GM12865 (cell line): Measurements from ENCODE around the gene BORCS5.
"Not testable (repeated sequence)": the region's sequence is repeated elsewhere in the genome, so short reads cannot be mapped to it uniquely, and the experiment has no call there.

Experiments used
- DNase-seq: peaks from one replicate; pipeline ENCODE4 v3.0.0; 2010; ENCODE audit warnings: low read depth
- H3K4me3 ChIP-seq: 2 replicates; pipeline ENCODE4 v1.5.1; 2011; ENCODE audit warnings: mild to moderate bottlenecking, low read depth, low read length, control low read depth
- TF ChIP-seq, protein P1 (sequence below): IDR thresholded peaks from 2 replicates; pipeline ENCODE4 v1.5.1; 2011; ENCODE audit warnings: low read length, control low read depth, low read depth, inconsistent platforms; ENCODE audit not compliant: insufficient read depth; ENCODE audit errors: missing control alignments

BORCS5 gene

DNA sequence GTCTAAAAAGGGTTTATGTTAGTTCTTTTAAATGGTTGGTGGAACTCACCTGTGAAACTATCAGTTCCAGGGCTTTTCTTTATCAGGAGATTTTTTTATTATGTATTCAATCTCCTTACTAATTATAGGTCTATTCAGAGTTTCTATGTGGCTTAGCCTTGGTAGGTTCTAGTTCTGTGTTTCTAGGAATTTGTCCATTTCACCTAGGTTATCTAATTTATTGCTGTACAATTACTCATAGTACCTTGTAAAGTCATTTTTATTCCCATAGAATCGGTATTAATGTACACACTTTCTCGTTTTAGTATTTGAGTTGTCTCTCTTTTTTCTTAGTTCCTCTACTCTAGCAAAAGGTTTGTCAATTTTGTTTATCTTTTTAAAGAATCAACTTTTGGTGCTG is 59.0 kb downstream of the BORCS5 start:
- TF ChIP-seq, protein P1, sequence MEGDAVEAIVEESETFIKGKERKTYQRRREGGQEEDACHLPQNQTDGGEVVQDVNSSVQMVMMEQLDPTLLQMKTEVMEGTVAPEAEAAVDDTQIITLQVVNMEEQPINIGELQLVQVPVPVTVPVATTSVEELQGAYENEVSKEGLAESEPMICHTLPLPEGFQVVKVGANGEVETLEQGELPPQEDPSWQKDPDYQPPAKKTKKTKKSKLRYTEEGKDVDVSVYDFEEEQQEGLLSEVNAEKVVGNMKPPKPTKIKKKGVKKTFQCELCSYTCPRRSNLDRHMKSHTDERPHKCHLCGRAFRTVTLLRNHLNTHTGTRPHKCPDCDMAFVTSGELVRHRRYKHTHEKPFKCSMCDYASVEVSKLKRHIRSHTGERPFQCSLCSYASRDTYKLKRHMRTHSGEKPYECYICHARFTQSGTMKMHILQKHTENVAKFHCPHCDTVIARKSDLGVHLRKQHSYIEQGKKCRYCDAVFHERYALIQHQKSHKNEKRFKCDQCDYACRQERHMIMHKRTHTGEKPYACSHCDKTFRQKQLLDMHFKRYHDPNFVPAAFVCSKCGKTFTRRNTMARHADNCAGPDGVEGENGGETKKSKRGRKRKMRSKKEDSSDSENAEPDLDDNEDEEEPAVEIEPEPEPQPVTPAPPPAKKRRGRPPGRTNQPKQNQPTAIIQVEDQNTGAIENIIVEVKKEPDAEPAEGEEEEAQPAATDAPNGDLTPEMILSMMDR, result no peak

DNA sequence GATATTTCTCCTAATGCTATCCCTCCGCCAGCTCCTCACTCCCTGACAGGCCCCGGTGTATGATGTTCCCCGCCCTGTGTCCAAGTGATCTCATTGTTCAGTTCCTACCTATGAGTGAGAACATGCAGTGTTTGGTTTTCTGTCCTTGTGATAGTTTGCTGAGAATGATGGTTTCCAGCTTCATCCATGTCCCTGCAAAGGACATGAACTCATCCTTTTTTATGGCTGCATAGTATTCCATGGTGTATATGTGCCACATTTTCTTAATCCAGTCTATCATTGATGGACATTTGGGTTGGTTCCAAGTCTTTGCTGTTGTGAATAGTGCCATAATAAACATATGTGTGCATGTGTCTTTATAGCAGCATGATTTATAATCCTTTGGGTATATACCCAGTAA is 62.3 kb downstream of the BORCS5 start:
- DNase-seq, H3K4me3 ChIP-seq: not testable (repeated sequence)

More for the DNA sequence above, 59.0 kb downstream of the BORCS5 start:
- H3K4me3 ChIP-seq, result no peak overlapping the region
- DNase-seq, result no peak

DNA sequence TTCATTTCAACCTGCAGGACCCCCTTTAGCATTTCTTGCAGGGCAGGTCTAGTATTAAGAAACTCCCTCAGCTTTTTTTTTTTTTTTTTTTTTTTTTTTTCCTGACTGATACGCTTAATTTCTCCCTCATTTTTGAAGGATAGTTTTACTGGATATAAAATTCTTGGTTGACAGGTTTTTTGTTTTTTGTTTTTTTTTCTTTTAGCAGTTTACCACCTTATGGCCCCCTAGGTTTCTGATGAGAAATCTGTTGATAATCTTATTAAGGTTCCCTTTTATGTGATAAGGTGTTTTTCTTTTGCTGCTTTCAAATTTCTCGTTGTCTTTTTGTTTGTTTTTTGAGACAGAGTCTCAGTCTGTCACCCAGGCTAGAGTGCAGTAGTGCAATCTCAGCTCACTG is 66.5 kb downstream of the BORCS5 start:
- no peak for DNase-seq
- TF ChIP-seq, protein P1, result no peak
- H3K4me3 ChIP-seq, result no peak overlapping the region

DNA sequence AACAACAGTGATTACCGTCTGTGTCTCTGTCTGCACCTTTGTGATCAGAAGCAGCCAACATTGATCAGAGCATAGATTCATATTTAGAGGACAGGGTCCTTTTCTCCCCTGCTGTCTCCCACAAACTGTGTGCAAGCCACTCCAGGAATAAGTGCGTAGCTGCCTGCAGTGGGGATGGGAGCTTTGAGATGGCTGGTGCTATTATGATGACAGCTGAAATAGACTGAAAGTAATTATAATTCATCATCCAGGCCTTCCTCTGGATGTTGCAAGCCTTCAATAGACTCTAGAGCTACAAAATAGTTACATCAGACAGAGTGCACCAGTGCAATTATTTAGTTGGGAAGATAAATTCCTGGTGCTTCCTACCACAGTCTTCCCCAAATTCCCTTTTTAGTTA is 68.1 kb downstream of the BORCS5 start:
- H3K4me3 ChIP-seq, result no peak overlapping the region
- no peak for DNase-seq
- TF ChIP-seq, protein P1, result no peak

DNA sequence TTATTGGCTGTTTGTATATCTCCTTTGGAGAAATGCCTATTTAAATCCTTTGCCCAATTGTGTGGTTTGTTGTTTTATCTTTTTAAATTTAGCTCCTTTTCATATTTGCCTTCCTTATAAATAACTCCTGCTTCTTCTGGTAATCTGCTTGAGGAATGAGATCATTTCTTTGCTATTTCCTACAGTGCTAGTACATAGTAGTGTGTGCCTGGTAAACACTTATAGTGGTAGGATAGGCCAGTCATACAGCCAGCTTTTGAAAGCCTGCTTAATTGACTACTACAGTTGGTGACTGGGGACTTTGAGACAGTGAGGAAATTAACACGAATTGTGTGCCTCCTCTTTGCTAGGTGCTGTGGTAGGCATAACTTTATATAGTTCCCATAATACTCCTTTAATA is 68.7 kb downstream of the BORCS5 start:
- no peak for DNase-seq
- no peak overlapping the region for H3K4me3 ChIP-seq
- TF ChIP-seq, protein P1, result no peak

DNA sequence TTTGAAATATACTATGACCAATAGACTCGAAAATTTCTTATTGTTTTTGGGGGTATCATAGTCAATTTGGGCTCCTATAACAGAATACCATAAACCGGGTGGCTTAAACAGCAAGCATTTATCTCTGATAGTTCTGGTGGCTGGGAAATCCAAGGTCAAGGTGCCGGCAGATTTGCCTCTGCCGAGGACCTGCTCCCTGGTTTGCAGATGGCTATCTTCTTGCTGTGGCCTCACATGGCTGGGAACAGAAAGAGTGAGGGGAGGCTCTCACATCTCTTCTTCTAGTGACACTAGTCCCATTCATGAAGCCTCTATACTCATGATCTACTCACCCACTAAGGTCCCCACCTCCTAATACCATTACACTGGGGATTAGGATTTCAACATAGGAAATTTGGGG is 70.7 kb downstream of the BORCS5 start:
- no peak for DNase-seq
- TF ChIP-seq, protein P1, result no peak
- no peak overlapping the region for H3K4me3 ChIP-seq

DNA sequence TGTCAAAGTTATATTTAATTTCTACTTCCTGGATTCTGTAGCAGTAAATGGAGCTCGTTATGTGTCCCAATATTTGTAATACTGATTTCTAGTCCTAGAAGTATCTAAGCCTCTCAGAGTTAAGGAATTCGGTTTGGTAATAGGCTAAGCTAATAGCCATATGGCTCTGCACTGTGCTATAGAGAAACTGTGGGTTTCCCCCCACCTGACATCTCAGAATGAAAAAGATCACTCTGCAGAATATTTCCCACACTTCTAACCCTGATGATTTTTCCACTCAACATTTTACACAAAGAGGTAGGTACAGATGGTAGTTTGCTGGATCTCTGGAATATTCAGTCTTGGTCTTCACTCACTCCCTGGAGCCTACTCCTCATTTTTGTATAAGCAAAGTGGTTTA is 71.2 kb downstream of the BORCS5 start:
- H3K4me3 ChIP-seq, result no peak overlapping the region
- DNase-seq, result no peak
- TF ChIP-seq, protein P1, result no peak
